Right atrium auricular region (tissue), 2 donors: ENCODE results near the gene GABRG3. TPM values are rescaled to one million over a fixed set of nuclear protein-coding genes. Genes with fewer than 3 reads are reported as not detected.

Experiments
- DNase-seq: peaks from one replicate; pipeline ENCODE4 v3.0.0-alpha.2; 2019; ENCODE audit warnings: low spot score
- H3K27ac ChIP-seq, 2 donors: fragments of 200-600 bp; sonication (generic); 1 replicate in 1 of 2; 2 replicates in 1 of 2; pipeline ENCODE4 v1.5.1; 2016 to 2019
- H3K27me3 ChIP-seq, 2 donors: fragments of 200-600 bp; sonication (generic); one replicate each; pipeline versions ENCODE4 v1.5.1 to v1.6.0; 2017 to 2019
- H3K36me3 ChIP-seq: fragments of 200-600 bp; sonication (generic); one replicate; pipeline ENCODE4 v1.5.1; 2016
- H3K4me1 ChIP-seq, 2 donors: fragments of 200-600 bp; sonication (generic); one replicate each; pipeline versions ENCODE4 v1.5.1 to v1.6.0; 2017 to 2019
- H3K4me3 ChIP-seq, 2 donors: fragments of 200-600 bp; sonication (generic); 1 replicate in 1 of 2; 2 replicates in 1 of 2; pipeline ENCODE4 v1.5.1; 2017 to 2019; ENCODE audit warnings: mild to moderate bottlenecking in 1 of 2, moderate library complexity in 1 of 2
- H3K9me3 ChIP-seq, 2 donors: fragments of 200-600 bp; sonication (generic); one replicate each; pipeline ENCODE4 v1.5.1; 2019
- total RNA-seq, 2 donors: library from RNA; depleted of rRNA; stranded (reverse); fragments of >200 nt; gene quantifications; one replicate each; pipeline ENCODE4 v1.1.0, GENCODE V29; 2016
- TF ChIP-seq, protein P1 (sequence below), 2 donors: fragments of 200-600 bp; sonication (generic); IDR thresholded peaks; one replicate each; pipeline ENCODE4 v1.5.1; 2019; ENCODE audit warnings: antibody characterized with exemption in 2 of 2

GABRG3 gene
- total RNA-seq, 2 donors from 2014 or later = not detected

DNA sequence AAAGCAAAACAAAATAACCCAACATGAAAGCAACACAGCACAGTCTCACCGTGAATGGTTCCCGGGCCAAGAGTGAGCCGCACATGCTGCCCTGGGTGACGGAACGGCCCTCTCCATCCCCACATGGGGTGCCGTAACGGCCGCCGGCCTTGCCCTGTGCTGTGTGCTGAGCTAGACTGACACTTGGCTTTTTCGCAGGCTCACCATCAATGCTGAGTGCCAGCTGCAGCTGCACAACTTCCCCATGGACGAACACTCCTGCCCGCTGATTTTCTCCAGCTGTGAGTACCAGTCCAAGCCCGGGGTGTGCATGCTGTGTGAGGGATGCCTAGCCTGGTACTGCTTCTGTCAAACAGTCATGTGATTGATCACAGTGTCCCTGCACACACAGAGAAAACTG is 357.6 kb downstream of the GABRG3 start:
- no peak overlapping the region for H3K4me3 ChIP-seq
- no peaks in the 10 kb centered on the region for H3K27me3 ChIP-seq
- peaks cover 0 to 4% of the 10 kb centered on the region in 2 donors for H3K9me3 ChIP-seq
- H3K4me1 ChIP-seq = no peaks in the 10 kb centered on the region
- no peak for DNase-seq
- TF ChIP-seq, protein P1, sequence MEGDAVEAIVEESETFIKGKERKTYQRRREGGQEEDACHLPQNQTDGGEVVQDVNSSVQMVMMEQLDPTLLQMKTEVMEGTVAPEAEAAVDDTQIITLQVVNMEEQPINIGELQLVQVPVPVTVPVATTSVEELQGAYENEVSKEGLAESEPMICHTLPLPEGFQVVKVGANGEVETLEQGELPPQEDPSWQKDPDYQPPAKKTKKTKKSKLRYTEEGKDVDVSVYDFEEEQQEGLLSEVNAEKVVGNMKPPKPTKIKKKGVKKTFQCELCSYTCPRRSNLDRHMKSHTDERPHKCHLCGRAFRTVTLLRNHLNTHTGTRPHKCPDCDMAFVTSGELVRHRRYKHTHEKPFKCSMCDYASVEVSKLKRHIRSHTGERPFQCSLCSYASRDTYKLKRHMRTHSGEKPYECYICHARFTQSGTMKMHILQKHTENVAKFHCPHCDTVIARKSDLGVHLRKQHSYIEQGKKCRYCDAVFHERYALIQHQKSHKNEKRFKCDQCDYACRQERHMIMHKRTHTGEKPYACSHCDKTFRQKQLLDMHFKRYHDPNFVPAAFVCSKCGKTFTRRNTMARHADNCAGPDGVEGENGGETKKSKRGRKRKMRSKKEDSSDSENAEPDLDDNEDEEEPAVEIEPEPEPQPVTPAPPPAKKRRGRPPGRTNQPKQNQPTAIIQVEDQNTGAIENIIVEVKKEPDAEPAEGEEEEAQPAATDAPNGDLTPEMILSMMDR (IDR thresholded peaks at IDR 0.05) = no peak
- H3K36me3 ChIP-seq = no peaks in the 10 kb centered on the region
- H3K27ac ChIP-seq = no peak overlapping the region

DNA sequence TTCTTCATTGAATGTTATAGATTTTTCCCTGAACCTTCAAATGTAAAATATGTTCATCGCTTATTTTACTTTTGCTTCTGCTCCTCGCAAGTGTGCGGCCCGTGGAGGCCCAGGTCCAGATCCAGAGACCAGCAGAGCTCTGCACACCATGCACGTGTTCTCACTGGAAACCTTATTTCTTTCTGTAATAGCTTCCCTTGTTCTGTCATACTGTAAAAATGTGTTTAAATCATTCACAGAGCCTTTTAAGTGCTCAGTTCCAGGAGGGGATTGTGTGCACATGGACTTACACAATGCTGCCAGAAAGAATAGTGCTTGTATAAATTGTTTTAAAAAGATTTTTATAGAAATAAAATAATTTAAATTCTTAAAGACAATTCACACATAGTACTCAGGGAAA is 359.3 kb downstream of the GABRG3 start:
- no peak for DNase-seq
- Histone ChIP-seq H3K27me3 (no peaks in the 10 kb centered on the region), H3K27ac (no peak overlapping the region), H3K36me3 (no peaks in the 10 kb centered on the region), H3K4me1 (no peaks in the 10 kb centered on the region), H3K9me3 (no peaks in the 10 kb centered on the region), H3K4me3 (no peak overlapping the region)
- TF ChIP-seq, protein P1 (IDR thresholded peaks at IDR 0.05) = no peak

DNA sequence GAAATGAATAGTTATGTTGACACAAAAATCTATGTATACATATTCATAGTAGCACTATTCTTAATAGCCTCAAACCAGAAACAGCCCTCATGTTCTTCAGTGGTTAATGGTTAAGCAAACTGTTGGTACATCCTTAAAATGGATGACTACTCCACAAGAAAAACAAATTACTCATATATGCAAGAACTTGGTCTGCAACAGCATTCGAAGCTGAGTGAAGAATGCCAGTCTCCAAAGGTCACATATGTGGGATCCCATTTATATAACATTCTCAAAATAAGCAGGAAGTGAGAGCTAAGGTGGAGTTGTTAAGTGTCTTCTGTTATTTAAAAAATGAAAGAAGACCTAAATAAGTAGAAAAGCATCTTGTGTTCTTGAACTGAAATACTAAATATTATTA is 365.7 kb downstream of the GABRG3 start:
- no peaks in the 10 kb centered on the region for H3K36me3 ChIP-seq
- H3K9me3 ChIP-seq = peaks cover 0 to 4% of the 10 kb centered on the region in 2 donors

DNA sequence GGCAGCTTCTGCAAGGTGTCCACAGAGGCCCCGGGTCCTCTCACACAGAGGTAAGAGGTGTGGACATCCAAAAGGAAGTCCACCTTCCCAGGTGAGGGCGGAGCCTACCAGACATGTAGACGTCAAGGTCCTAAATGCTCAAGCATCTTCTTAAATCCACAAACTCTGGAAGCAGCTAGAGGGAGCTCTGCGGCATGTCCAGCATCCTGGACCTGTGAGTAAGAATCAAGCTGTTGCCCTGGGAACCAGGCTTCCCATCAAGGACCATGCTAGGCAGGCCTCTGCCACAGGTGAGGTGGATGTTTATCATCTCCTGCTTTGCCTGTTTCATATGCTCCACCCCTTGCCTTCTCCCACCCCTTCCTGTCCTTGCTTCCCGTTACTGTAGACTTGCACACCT is 368.2 kb downstream of the GABRG3 start:
- no peaks in the 10 kb centered on the region for H3K27me3 ChIP-seq
- DNase-seq = no peak
- TF ChIP-seq, protein P1 (IDR thresholded peaks at IDR 0.05) = no peak

More for the DNA sequence above, 365.7 kb downstream of the GABRG3 start:
- no peak overlapping the region for H3K4me3 ChIP-seq
- no peak overlapping the region for H3K27ac ChIP-seq
- H3K27me3 ChIP-seq = no peaks in the 10 kb centered on the region
- DNase-seq = no peak
- no peaks in the 10 kb centered on the region for H3K4me1 ChIP-seq
- TF ChIP-seq, protein P1 (IDR thresholded peaks at IDR 0.05) = no peak

DNA sequence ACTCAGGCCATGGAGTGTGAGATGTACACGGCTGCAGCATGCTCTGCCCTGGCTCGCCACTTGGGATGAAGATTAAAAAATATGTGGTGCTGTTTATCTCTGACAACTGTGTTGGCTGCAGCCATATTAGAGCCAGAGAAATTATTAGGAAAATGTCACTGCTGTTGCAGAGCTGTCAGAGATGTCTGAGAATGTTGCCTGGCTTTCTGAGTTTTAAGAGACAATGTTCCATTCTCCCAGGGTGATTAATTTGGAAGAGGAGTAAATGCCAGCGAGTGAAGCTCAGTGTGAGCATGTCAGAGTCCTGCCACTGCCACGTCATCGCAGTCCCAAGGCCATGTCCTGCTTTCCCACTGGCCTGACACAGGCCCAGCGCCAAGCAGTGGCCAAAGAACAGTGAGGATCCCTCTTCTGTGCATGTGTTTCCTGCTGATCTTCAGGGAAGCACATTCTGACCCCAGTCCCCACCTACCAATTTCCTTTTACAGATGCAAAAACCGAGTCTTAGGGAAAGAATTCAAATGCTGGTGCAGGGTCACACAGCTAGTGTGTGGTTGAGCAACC is 370.9 kb downstream of the GABRG3 start:
- H3K36me3 ChIP-seq = no peaks in the 10 kb centered on the region
- TF ChIP-seq, protein P1 (IDR thresholded peaks at IDR 0.05) = no peak
- no peak overlapping the region for H3K4me3 ChIP-seq

More for the DNA sequence above, 368.2 kb downstream of the GABRG3 start:
- no peaks in the 10 kb centered on the region for H3K36me3 ChIP-seq
- peaks cover 0 to 4% of the 10 kb centered on the region in 2 donors for H3K9me3 ChIP-seq
- no peaks in the 10 kb centered on the region for H3K4me1 ChIP-seq
- H3K4me3 ChIP-seq = no peak overlapping the region
- no peak overlapping the region for H3K27ac ChIP-seq

DNA sequence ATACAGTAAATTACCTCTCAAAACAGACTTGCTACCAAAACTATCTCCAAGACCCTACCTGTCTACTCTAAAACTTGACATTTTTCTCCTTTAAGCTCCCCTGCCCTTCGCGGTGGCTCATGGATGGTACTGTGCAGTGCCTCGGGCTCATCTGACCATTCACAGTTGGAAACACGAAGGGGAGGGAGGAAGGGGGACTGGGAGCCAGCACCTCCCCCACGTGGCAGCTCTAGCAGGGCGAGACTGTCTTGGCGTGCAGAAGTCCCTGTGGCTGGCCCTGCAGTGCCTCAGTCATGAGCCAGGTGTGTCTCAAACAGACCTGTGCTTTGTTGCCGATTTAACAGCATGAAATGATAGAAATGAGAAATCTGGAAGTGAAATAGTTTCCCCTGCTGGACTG is 372.0 kb downstream of the GABRG3 start:
- no peak overlapping the region for H3K27ac ChIP-seq
- DNase-seq = no peak
- no peak overlapping the region for H3K4me3 ChIP-seq
- H3K9me3 ChIP-seq = no peaks in the 10 kb centered on the region
- H3K36me3 ChIP-seq = no peaks in the 10 kb centered on the region
- H3K4me1 ChIP-seq = no peaks in the 10 kb centered on the region
- H3K27me3 ChIP-seq = no peaks in the 10 kb centered on the region
- TF ChIP-seq, protein P1 (IDR thresholded peaks at IDR 0.05) = no peak

More for the DNA sequence above, 370.9 kb downstream of the GABRG3 start:
- Histone ChIP-seq H3K27me3 (no peaks in the 10 kb centered on the region), H3K4me1 (no peaks in the 10 kb centered on the region), H3K9me3 (peaks cover 0 to 4% of the 10 kb centered on the region in 2 donors), H3K27ac (no peak overlapping the region)
- no peak for DNase-seq
